MCF 10A (cell line): ENCODE results near the gene VPS35. TPM values are rescaled to one million over a fixed set of nuclear protein-coding genes. Genes with fewer than 3 reads are reported as not detected.

Experiments used
- BruUV-seq: library from RNA; stranded (reverse); fragments of 400-500 nt; replicated peaks from 2 replicates; lab custom pipeline; 2021; lab: Mats Ljungman, UMichigan
- CTCF ChIA-PET: fragments of 300-600 bp; sonication (Branson Sonifier 250); formaldehyde crosslinking; extraction: SDS; loops from one replicate; lab custom pipeline; 2021; ENCODE audit warnings: antibody characterized with exemption, inconsistent platforms; lab: Yijun Ruan, JAX
- POLR2A ChIA-PET: fragments of 300-600, 350-650 bp; sonication (Branson Sonifier 250); formaldehyde crosslinking; extraction: SDS; loops from one replicate; lab custom pipeline; 2020; ENCODE audit warnings: antibody characterized with exemption, inconsistent platforms; lab: Yijun Ruan, JAX
- DNase-seq: peaks from one replicate; pipeline ENCODE4 v3.0.0-alpha.2; 2018; ENCODE audit not compliant: unreplicated experiment
- H3K27ac Mint-ChIP-seq: one replicate; pipeline ENCODE4 v1.8.0; 2022; ENCODE audit warnings: mild to moderate bottlenecking, low read depth, mixed read lengths; ENCODE audit not compliant: unreplicated experiment
- H3K27me3 Mint-ChIP-seq: one replicate; pipeline ENCODE4 v1.8.0; 2022; ENCODE audit warnings: mixed read lengths; ENCODE audit not compliant: insufficient read depth, unreplicated experiment
- H3K36me3 Mint-ChIP-seq: one replicate; pipeline ENCODE4 v1.8.0; 2022; ENCODE audit warnings: mild to moderate bottlenecking, moderate library complexity, mixed read lengths; ENCODE audit not compliant: insufficient read depth, unreplicated experiment
- H3K4me1 Mint-ChIP-seq: one replicate; pipeline ENCODE4 v1.8.0; 2022; ENCODE audit warnings: mixed read lengths; ENCODE audit not compliant: insufficient read depth, unreplicated experiment
- H3K4me3 Mint-ChIP-seq: one replicate; pipeline ENCODE4 v1.8.0; 2022; ENCODE audit warnings: mild to moderate bottlenecking, moderate library complexity, mixed read lengths; ENCODE audit not compliant: unreplicated experiment
- H3K9me3 Mint-ChIP-seq: one replicate; pipeline ENCODE4 v1.8.0; 2022; ENCODE audit warnings: mixed read lengths; ENCODE audit not compliant: unreplicated experiment
- intact Hi-C: fragments of 100-400 bp; cut with micrococcal nuclease; formaldehyde crosslinking; loops from 2 replicates; pipeline ENCODE4 v1.14.1; 2022
- total RNA-seq: library from RNA; stranded (reverse); gene quantifications from 2 replicates; pipeline ENCODE4 v1.2.3, GENCODE V29; 2022
- TF ChIP-seq, protein P1 (sequence below): fragments of 200-600 bp; IDR thresholded peaks from one replicate; pipeline ENCODE4 v1.8.0; 2022; ENCODE audit warnings: antibody characterized with exemption, mild to moderate bottlenecking; ENCODE audit not compliant: unreplicated experiment

The VPS35 gene
- total RNA-seq, 1 experiment from 2014 or later, result 68.7 TPM

DNA sequence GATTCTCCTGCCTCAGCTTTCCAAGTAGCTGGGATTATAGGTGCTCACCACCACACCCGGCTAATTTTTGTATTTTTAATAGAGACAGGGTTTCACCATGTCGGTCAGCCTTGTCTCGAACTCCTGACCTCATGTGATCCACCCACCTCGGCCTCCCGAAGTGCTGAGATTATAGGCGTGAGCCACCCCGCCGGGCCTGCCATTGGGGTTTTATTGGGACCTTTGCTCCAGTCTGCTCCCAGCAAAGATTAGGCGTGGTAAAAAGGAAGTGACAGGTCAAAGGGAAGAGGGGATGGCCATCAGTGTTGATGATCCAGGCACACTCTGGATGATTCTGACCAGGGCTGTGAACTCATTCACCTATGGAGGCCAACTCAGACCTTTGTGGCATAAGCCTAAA lies 38.7 kb upstream of the VPS35 start:
- BruUV-seq, result no TSS peak
- peaks cover 8% of the 10 kb centered on the region for H3K9me3 Mint-ChIP-seq
- no peak for DNase-seq
- ChIA-PET POLR2A (no interaction called here), CTCF (no interaction called here)
- H3K36me3 Mint-ChIP-seq, result no peaks in the 10 kb centered on the region
- no peak overlapping the region for H3K4me3 Mint-ChIP-seq
- H3K27me3 Mint-ChIP-seq, result no peaks in the 10 kb centered on the region
- no peaks in the 10 kb centered on the region for H3K4me1 Mint-ChIP-seq
- TF ChIP-seq, protein P1, sequence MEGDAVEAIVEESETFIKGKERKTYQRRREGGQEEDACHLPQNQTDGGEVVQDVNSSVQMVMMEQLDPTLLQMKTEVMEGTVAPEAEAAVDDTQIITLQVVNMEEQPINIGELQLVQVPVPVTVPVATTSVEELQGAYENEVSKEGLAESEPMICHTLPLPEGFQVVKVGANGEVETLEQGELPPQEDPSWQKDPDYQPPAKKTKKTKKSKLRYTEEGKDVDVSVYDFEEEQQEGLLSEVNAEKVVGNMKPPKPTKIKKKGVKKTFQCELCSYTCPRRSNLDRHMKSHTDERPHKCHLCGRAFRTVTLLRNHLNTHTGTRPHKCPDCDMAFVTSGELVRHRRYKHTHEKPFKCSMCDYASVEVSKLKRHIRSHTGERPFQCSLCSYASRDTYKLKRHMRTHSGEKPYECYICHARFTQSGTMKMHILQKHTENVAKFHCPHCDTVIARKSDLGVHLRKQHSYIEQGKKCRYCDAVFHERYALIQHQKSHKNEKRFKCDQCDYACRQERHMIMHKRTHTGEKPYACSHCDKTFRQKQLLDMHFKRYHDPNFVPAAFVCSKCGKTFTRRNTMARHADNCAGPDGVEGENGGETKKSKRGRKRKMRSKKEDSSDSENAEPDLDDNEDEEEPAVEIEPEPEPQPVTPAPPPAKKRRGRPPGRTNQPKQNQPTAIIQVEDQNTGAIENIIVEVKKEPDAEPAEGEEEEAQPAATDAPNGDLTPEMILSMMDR, result no peak
- intact Hi-C loops, result no loop called here
- H3K27ac Mint-ChIP-seq, result no peak overlapping the region

DNA sequence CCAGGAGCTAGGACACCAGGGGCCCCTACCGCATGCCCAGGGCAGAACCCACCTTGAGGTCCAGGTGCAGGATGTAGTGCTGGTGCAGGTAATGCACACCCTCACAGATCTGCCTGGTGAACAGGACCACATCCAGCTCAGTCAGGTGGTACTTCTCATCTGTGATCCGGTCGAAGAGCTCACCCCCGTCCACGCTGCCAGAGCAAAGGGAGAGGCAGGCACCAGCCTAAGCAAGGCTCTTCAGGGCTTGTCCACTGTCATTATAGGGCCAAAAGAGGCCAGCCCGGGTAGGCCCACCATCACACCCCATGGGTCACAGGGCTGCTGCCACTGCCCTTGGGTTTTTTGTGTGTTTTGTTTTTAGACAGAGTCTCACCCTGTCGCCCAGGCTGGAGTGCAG lies 38.2 kb upstream of the VPS35 start:
- no peaks in the 10 kb centered on the region for H3K4me1 Mint-ChIP-seq
- H3K27ac Mint-ChIP-seq, result no peak overlapping the region

DNA sequence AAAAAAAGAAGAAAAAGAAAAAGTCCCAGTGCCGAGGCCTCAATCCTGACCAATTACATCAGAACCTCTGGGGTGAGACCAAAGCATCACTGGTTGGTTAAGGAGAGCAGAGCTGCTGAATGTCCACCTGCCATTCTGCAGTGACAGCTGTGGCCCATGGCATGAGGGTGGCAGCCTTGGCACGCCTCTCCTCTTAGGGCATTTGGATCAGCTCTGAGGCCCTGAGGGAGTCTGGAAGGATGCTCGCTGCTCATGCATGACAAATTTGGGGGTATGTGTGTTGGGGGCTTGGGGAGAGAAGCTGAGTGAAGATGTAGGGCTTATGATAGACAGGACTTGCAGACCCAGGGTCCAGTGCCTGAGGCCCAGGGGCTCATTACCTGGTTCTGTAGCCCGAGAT lies 32.9 kb upstream of the VPS35 start:
- BruUV-seq, result no TSS peak
- TF ChIP-seq, protein P1, result no peak
- no peak for DNase-seq
- ChIA-PET POLR2A (no interaction called here), CTCF (no interaction called here)
- intact Hi-C loops, result no loop called here
- Mint-ChIP-seq H3K27ac (no peak overlapping the region), H3K4me3 (no peak overlapping the region), H3K9me3 (peaks cover 8% of the 10 kb centered on the region), H3K27me3 (no peaks in the 10 kb centered on the region), H3K4me1 (no peaks in the 10 kb centered on the region), H3K36me3 (no peaks in the 10 kb centered on the region)

More for the DNA sequence above, 38.2 kb upstream of the VPS35 start:
- peaks cover 8% of the 10 kb centered on the region for H3K9me3 Mint-ChIP-seq
- ChIA-PET POLR2A (no interaction called here), CTCF (no interaction called here)
- intact Hi-C loops, result no loop called here
- no peaks in the 10 kb centered on the region for H3K27me3 Mint-ChIP-seq
- H3K36me3 Mint-ChIP-seq, result no peaks in the 10 kb centered on the region
- BruUV-seq, result no TSS peak
- no peak for DNase-seq
- H3K4me3 Mint-ChIP-seq, result no peak overlapping the region
- TF ChIP-seq, protein P1, result no peak

DNA sequence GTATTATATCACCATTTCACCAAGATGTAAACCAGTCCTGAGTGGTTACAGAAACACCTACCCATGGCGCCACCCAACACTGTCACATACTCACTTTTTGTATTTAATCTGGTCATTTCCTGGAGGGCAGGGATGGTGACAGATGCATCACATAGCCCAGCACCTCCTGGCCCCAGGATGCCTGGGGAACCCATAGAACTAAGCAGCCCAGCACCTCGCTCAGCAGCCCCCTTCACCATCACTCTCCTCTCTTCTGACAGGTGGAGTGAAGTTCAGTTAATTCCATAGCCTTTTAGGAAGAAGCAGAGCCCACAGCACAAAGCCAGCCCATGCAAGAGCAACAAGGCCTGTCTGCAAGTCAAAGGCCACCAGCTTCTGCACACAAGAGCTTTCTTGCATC lies 31.6 kb upstream of the VPS35 start:
- no TSS peak for BruUV-seq
- no peak overlapping the region for H3K4me3 Mint-ChIP-seq
- TF ChIP-seq, protein P1, result no peak
- ChIA-PET POLR2A (no interaction called here), CTCF (no interaction called here)
- no peaks in the 10 kb centered on the region for H3K4me1 Mint-ChIP-seq
- no peaks in the 10 kb centered on the region for H3K9me3 Mint-ChIP-seq
- no peaks in the 10 kb centered on the region for H3K27me3 Mint-ChIP-seq
- no peak for DNase-seq
- H3K36me3 Mint-ChIP-seq, result no peaks in the 10 kb centered on the region
- intact Hi-C loops, result no loop called here
- H3K27ac Mint-ChIP-seq, result no peak overlapping the region
